HepG2 (cell line): Measurements from ENCODE around the gene LRP10. TPM values are rescaled to one million over a fixed set of nuclear protein-coding genes. Genes with fewer than 3 reads are reported as not detected.

ENCODE experiments used
- AKAP8 ChIP-seq: sonication (generic); formaldehyde crosslinking; IDR thresholded peaks from 2 replicates; pipeline ENCODE4 v1.5.1; 2020; ENCODE audit warnings: mild to moderate bottlenecking, missing genetic modification reagents
- ATAD3A ChIP-seq: sonication (generic); formaldehyde crosslinking; IDR thresholded peaks from 2 replicates; pipeline ENCODE4 v1.4.0; 2020; ENCODE audit warnings: missing genetic modification reagents
- HMG20B ChIP-seq: conservative IDR thresholded peaks from 2 replicates; pipeline ENCODE4 v1.6.1; 2016; ENCODE audit warnings: missing genetic modification reagents, missing compliant biosample characterization
- HNF4A ChIP-seq: sonication (generic); formaldehyde crosslinking; IDR thresholded peaks from 2 replicates; pipeline ENCODE4 v1.4.0; 2020; ENCODE audit warnings: missing genetic modification reagents
- HOXA7 ChIP-seq: sonication (generic); formaldehyde crosslinking; IDR thresholded peaks from 2 replicates; pipeline ENCODE4 v1.8.1; 2022; ENCODE audit warnings: mild to moderate bottlenecking, missing genetic modification reagents, moderate library complexity
- KLF13 ChIP-seq: sonication (generic); formaldehyde crosslinking; IDR thresholded peaks from 2 replicates; pipeline ENCODE4 v1.4.0; 2020; ENCODE audit warnings: mild to moderate bottlenecking, missing genetic modification reagents
- MAF1 ChIP-seq: sonication (generic); formaldehyde crosslinking; IDR thresholded peaks from 2 replicates; pipeline ENCODE4 v1.5.0; 2020; ENCODE audit warnings: missing genetic modification reagents, borderline replicate concordance
- MATR3 ChIP-seq: sonication (generic); formaldehyde crosslinking; IDR thresholded peaks from 2 replicates; pipeline ENCODE4 v1.4.0; 2020; ENCODE audit warnings: missing genetic modification reagents
- RARG ChIP-seq: sonication (generic); formaldehyde crosslinking; IDR thresholded peaks from 2 replicates; pipeline ENCODE4 v1.4.0; 2020; ENCODE audit warnings: low read depth, mild to moderate bottlenecking, missing genetic modification reagents
- SRSF9 ChIP-seq: fragments of 200-400 bp; formaldehyde crosslinking; IDR thresholded peaks from 2 replicates; pipeline ENCODE4 v1.6.1; 2018; ENCODE audit warnings: borderline replicate concordance, mild to moderate bottlenecking, low read depth, low read length; ENCODE audit not compliant: insufficient read depth, poor library complexity, severe bottlenecking
- TAF1 ChIP-seq: sonication (generic); formaldehyde crosslinking; IDR thresholded peaks from 2 replicates; pipeline ENCODE4 v1.4.0; 2020; ENCODE audit warnings: missing genetic modification reagents
- TOPORS ChIP-seq: sonication (generic); formaldehyde crosslinking; IDR thresholded peaks from 2 replicates; pipeline ENCODE4 v1.8.0; 2023; ENCODE audit warnings: mild to moderate bottlenecking, missing genetic modification reagents
- TRIM24 ChIP-seq: sonication (generic); formaldehyde crosslinking; IDR thresholded peaks from 2 replicates; pipeline ENCODE4 v1.8.0; 2022; ENCODE audit warnings: mild to moderate bottlenecking, missing genetic modification reagents
- ZMYM2 ChIP-seq: sonication (generic); formaldehyde crosslinking; IDR thresholded peaks from 2 replicates; pipeline ENCODE4 v1.8.0; 2022; ENCODE audit warnings: mild to moderate bottlenecking, missing genetic modification reagents
- ZNF205 ChIP-seq: IDR thresholded peaks from 2 replicates; pipeline ENCODE4 v1.6.1; 2018; ENCODE audit warnings: missing biosample characterization, missing genetic modification reagents
- ZNF282 ChIP-seq: fragments of 450-650 bp; IDR thresholded peaks from 2 replicates; pipeline ENCODE4 v1.6.1; 2018; ENCODE audit not compliant: partially characterized antibody
- ZNF75D ChIP-seq: sonication (generic); formaldehyde crosslinking; IDR thresholded peaks from 2 replicates; pipeline ENCODE4 v1.8.1; 2023; ENCODE audit warnings: missing genetic modification reagents, mild to moderate bottlenecking, borderline replicate concordance
- polyA plus RNA-seq, 8 experiments: library from polyadenylated mRNA; depleted of rRNA in 3 of 8; stranded (reverse) in 7 of 8; unstranded in 1 of 8; fragments of >200 nt; fragmentation: Illumina TruSeq in 4 of 8; extraction: Trizol in 4 of 8; gene quantifications; 2 replicates each; pipeline versions ENCODE4 v1.2.1 to v1.2.3, GENCODE V29; 2011 to 2016; ENCODE audit warnings: low read depth in 4 of 8, missing spikeins in 1 of 8, mixed read lengths in 1 of 8; ENCODE audit not compliant: insufficient read depth in 1 of 8
- total RNA-seq, 5 experiments: library from RNA; depleted of rRNA; stranded (reverse); fragments of >200 nt; fragmentation: Illumina TruSeq; extraction: Trizol; gene quantifications; 2 replicates each; pipeline ENCODE4 v1.2.3, GENCODE V29; 2016; ENCODE audit warnings: low read depth in 1 of 5
- TF ChIP-seq, protein P1 (sequence below): sonication (generic); formaldehyde crosslinking; IDR thresholded peaks from 2 replicates; pipeline ENCODE4 v1.4.0; 2020; ENCODE audit warnings: low read depth, mild to moderate bottlenecking, missing genetic modification reagents
- TF ChIP-seq, protein P2 (sequence below): sonication (generic); formaldehyde crosslinking; IDR thresholded peaks from 2 replicates; pipeline ENCODE4 v1.8.0; 2022; ENCODE audit warnings: missing genetic modification reagents, mild to moderate bottlenecking, borderline replicate concordance
- TF ChIP-seq, protein P3 (sequence below): sonication (generic); formaldehyde crosslinking; IDR thresholded peaks from 2 replicates; pipeline ENCODE4 v1.5.1; 2020; ENCODE audit warnings: missing genetic modification reagents, mild to moderate bottlenecking, borderline replicate concordance
- TF ChIP-seq, protein P4 (sequence below): sonication (generic); formaldehyde crosslinking; IDR thresholded peaks from 2 replicates; pipeline ENCODE4 v1.4.0; 2020; ENCODE audit warnings: missing genetic modification reagents

Gene LRP10
- total and polyA plus RNA-seq, 2 of the 13 experiments (the other 11 are each of a cell fraction or from before 2014, with no cell fraction given): 16.9 to 45.2 TPM

- TF ChIP-seq, protein P1, sequence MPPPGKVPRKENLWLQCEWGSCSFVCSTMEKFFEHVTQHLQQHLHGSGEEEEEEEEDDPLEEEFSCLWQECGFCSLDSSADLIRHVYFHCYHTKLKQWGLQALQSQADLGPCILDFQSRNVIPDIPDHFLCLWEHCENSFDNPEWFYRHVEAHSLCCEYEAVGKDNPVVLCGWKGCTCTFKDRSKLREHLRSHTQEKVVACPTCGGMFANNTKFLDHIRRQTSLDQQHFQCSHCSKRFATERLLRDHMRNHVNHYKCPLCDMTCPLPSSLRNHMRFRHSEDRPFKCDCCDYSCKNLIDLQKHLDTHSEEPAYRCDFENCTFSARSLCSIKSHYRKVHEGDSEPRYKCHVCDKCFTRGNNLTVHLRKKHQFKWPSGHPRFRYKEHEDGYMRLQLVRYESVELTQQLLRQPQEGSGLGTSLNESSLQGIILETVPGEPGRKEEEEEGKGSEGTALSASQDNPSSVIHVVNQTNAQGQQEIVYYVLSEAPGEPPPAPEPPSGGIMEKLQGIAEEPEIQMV: 0 out of 2 replicates have a peak, but pooled peaks have one; percentile 17
- TF ChIP-seq HNF4A (CRISPR knock-in tag) (no peak), TOPORS (no peak), ATAD3A (no peak), KLF13 (CRISPR knock-in tag) (no peak), HMG20B (CRISPR knock-in tag) (0 out of 2 replicates have a peak, but pooled peaks have one; percentile 31), HOXA7 (no peak), TRIM24 (CRISPR knock-in tag) (no peak), MAF1 (CRISPR knock-in tag) (no peak), MATR3 (0 out of 2 replicates have a peak, but pooled peaks have one; percentile 60), ZNF75D (no peak), ZNF282 (no peak), ZMYM2 (no peak), TAF1 (no peak; the same call in 1 of the 2 replicates), ZNF205 (CRISPR knock-in tag) (no peak), RARG (CRISPR knock-in tag) (no peak), SRSF9 (no peak), AKAP8 (CRISPR knock-in tag) (no peak)
- TF ChIP-seq, protein P2, sequence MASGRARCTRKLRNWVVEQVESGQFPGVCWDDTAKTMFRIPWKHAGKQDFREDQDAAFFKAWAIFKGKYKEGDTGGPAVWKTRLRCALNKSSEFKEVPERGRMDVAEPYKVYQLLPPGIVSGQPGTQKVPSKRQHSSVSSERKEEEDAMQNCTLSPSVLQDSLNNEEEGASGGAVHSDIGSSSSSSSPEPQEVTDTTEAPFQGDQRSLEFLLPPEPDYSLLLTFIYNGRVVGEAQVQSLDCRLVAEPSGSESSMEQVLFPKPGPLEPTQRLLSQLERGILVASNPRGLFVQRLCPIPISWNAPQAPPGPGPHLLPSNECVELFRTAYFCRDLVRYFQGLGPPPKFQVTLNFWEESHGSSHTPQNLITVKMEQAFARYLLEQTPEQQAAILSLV (CRISPR knock-in tag): no peak
- TF ChIP-seq, protein P3, sequence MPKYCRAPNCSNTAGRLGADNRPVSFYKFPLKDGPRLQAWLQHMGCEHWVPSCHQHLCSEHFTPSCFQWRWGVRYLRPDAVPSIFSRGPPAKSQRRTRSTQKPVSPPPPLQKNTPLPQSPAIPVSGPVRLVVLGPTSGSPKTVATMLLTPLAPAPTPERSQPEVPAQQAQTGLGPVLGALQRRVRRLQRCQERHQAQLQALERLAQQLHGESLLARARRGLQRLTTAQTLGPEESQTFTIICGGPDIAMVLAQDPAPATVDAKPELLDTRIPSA: no peak
- TF ChIP-seq, protein P4, sequence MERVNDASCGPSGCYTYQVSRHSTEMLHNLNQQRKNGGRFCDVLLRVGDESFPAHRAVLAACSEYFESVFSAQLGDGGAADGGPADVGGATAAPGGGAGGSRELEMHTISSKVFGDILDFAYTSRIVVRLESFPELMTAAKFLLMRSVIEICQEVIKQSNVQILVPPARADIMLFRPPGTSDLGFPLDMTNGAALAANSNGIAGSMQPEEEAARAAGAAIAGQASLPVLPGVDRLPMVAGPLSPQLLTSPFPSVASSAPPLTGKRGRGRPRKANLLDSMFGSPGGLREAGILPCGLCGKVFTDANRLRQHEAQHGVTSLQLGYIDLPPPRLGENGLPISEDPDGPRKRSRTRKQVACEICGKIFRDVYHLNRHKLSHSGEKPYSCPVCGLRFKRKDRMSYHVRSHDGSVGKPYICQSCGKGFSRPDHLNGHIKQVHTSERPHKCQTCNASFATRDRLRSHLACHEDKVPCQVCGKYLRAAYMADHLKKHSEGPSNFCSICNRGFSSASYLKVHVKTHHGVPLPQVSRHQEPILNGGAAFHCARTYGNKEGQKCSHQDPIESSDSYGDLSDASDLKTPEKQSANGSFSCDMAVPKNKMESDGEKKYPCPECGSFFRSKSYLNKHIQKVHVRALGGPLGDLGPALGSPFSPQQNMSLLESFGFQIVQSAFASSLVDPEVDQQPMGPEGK (CRISPR knock-in tag): peak; percentile 21; the same call in 1 of the 2 replicates
Observed at GRCh38 chr14:22838631-22839041, 32.9 kb upstream of the LRP10 start (continued).
